ENCODE measurements around the gene HSD17B3. TPM values are rescaled to one million over a fixed set of nuclear protein-coding genes. Genes with fewer than 3 reads are reported as not detected.
A peak's percentile ranks its signal among the peaks of the same experiment; 100 is the strongest.

The HSD17B3 gene
- total RNA-seq, 1 experiment from 2014 or later = not detected

GRCh38 chr9:96256800-96257199 is 45.2 kb downstream of the HSD17B3 start:
- CTCF ChIA-PET = no interaction called here

GRCh38 chr9:96255698-96256097 is 46.3 kb downstream of the HSD17B3 start:
- Histone ChIP-seq H3K9me3 (ENCODE audit: insufficient read depth, low read depth) (no peaks in the 10 kb centered on the region), H3K4me2 (no peak overlapping the region), H2AFZ (no peak overlapping the region), H4K20me1 (ENCODE audit: insufficient read depth) (no peaks in the 10 kb centered on the region), H3K27me3 (ENCODE audit: insufficient read depth, low read depth) (no peaks in the 10 kb centered on the region), H3K27ac (no peak overlapping the region), H3K36me3 (ENCODE audit: low read depth) (no peaks in the 10 kb centered on the region), H3K9me2 (ENCODE audit: insufficient read depth) (no peaks in the 10 kb centered on the region), H3K4me1 (replicated peaks; ENCODE audit: insufficient read depth) (no peaks in the 10 kb centered on the region), H3K4me3 (no peak overlapping the region), H3F3A (ENCODE audit: insufficient read depth, low read depth) (no peaks in the 10 kb centered on the region), H3K79me2 (ENCODE audit: low read depth) (no peaks in the 10 kb centered on the region)
- TF ChIP-seq CTCF (conservative IDR thresholded peaks at IDR 0.05) (no peak), EZH2 (IDR thresholded peaks at IDR 0.05; ENCODE audit: low read depth) (no peak)
- POLR2A ChIA-PET (ENCODE audit: unreplicated experiment) = interaction anchor here (0.9 kb wide), 1 partner anchor 1669 kb away, joined by 10 read pairs; no protein-coding TSS in a partner anchor
- no TSS peak for BruUV-seq (replicated peaks)
- CTCF ChIA-PET = no interaction called here
- intact Hi-C loops (cut with micrococcal nuclease; ENCODE audit: unreplicated experiment) = no loop called here
- DNase-seq = no peak

More at GRCh38 chr9:96256800-96257199, 45.2 kb downstream of the HSD17B3 start:
- TF ChIP-seq EZH2 (IDR thresholded peaks at IDR 0.05; ENCODE audit: low read depth) (no peak), CTCF (conservative IDR thresholded peaks at IDR 0.05) (no peak)
- H3K27ac ChIP-seq = no peak overlapping the region
- H4K20me1 ChIP-seq (ENCODE audit: insufficient read depth) = no peaks in the 10 kb centered on the region
- no peak overlapping the region for H3K4me2 ChIP-seq
- no peak overlapping the region for H2AFZ ChIP-seq
- intact Hi-C loops (cut with micrococcal nuclease; ENCODE audit: unreplicated experiment) = no loop called here
- H3K9me2 ChIP-seq (ENCODE audit: insufficient read depth) = no peaks in the 10 kb centered on the region
- no peaks in the 10 kb centered on the region for H3K79me2 ChIP-seq (ENCODE audit: low read depth)
- H3K4me3 ChIP-seq = no peak overlapping the region
- H3K27me3 ChIP-seq (ENCODE audit: insufficient read depth, low read depth) = no peaks in the 10 kb centered on the region
- peak in 1 of 2 experiments; percentile 51 for DNase-seq
- no peaks in the 10 kb centered on the region for H3K9me3 ChIP-seq (ENCODE audit: insufficient read depth, low read depth)
- no peaks in the 10 kb centered on the region for H3K36me3 ChIP-seq (ENCODE audit: low read depth)
- H3K4me1 ChIP-seq (replicated peaks; ENCODE audit: insufficient read depth) = no peaks in the 10 kb centered on the region
- no TSS peak for BruUV-seq (replicated peaks)
- H3F3A ChIP-seq (ENCODE audit: insufficient read depth, low read depth) = no peaks in the 10 kb centered on the region
- POLR2A ChIA-PET (ENCODE audit: unreplicated experiment) = no interaction called here

- Histone ChIP-seq H3K79me2 (ENCODE audit: low read depth) (no peaks in the 10 kb centered on the region), H3K27me3 (ENCODE audit: insufficient read depth, low read depth) (no peaks in the 10 kb centered on the region), H3K4me1 (replicated peaks; ENCODE audit: insufficient read depth) (no peaks in the 10 kb centered on the region), H4K20me1 (ENCODE audit: insufficient read depth) (no peaks in the 10 kb centered on the region), H3K36me3 (ENCODE audit: low read depth) (no peaks in the 10 kb centered on the region), H3F3A (ENCODE audit: insufficient read depth, low read depth) (no peaks in the 10 kb centered on the region), H3K4me2 (no peak overlapping the region), H3K9me3 (ENCODE audit: insufficient read depth, low read depth) (no peaks in the 10 kb centered on the region), H3K27ac (no peak overlapping the region), H3K9me2 (ENCODE audit: insufficient read depth) (no peaks in the 10 kb centered on the region), H2AFZ (no peak overlapping the region), H3K4me3 (no peak overlapping the region)
- TF ChIP-seq EZH2 (IDR thresholded peaks at IDR 0.05; ENCODE audit: low read depth) = no peak
- no peak for TF ChIP-seq CTCF (conservative IDR thresholded peaks at IDR 0.05)
- intact Hi-C loops (cut with micrococcal nuclease; ENCODE audit: unreplicated experiment) = no loop called here
- DNase-seq = no peak
- ChIA-PET CTCF (no interaction called here), POLR2A (ENCODE audit: unreplicated experiment) (no interaction called here)
- no TSS peak for BruUV-seq (replicated peaks)
These were observed 48.8 kb downstream of the HSD17B3 start for GRCh38 chr9:96253059-96253696.

Data from PC-9 (cell line).